GM10248 (cell line): Measurements from ENCODE around the gene CNIH4.
"Not testable (repeated sequence)": the region's sequence is repeated elsewhere in the genome, so short reads cannot be mapped to it uniquely, and the experiment has no call there.

ENCODE experiments used
- CTCF ChIA-PET: fragments of 300-600 bp; sonication (Branson Sonifier 250); formaldehyde crosslinking; extraction: SDS; loops from one replicate; lab custom pipeline; 2021; ENCODE audit warnings: antibody characterized with exemption; lab: Yijun Ruan, JAX
- POLR2A ChIA-PET: fragments of 350-650 bp; sonication (Branson Sonifier 250); formaldehyde crosslinking; extraction: SDS; loops from one replicate; lab custom pipeline; 2020; ENCODE audit warnings: antibody characterized with exemption; lab: Yijun Ruan, JAX
- DNase-seq: peaks from one replicate; pipeline ENCODE4 v3.0.0; 2012; ENCODE audit errors: extremely low spot score
- TF ChIP-seq, protein P1 (sequence below): IDR thresholded peaks from 2 replicates; pipeline ENCODE4 v1.5.1; 2012; ENCODE audit warnings: mild to moderate bottlenecking, low read depth; ENCODE audit errors: extremely low read depth, missing control alignments, control extremely low read depth

Gene CNIH4

DNA sequence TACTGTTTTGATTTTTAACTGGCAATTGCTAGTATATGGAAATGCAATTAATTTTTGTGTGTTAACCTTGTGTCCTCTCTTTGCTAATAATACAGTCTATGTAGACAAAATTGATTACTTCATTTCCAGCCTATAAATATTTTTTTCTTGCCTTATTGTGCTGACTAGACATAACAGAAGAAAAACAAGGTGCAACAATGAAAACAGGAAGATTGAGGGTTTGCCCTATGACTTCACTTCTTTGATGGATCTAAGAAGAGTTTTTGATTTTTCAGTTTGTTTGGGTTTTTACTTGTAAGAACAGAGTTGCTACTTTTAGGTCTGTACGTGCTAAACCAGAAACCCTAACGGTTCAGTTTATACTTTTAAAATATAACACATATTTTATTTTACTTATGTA, 8.5 kb upstream of the CNIH4 start:
- TF ChIP-seq, protein P1, sequence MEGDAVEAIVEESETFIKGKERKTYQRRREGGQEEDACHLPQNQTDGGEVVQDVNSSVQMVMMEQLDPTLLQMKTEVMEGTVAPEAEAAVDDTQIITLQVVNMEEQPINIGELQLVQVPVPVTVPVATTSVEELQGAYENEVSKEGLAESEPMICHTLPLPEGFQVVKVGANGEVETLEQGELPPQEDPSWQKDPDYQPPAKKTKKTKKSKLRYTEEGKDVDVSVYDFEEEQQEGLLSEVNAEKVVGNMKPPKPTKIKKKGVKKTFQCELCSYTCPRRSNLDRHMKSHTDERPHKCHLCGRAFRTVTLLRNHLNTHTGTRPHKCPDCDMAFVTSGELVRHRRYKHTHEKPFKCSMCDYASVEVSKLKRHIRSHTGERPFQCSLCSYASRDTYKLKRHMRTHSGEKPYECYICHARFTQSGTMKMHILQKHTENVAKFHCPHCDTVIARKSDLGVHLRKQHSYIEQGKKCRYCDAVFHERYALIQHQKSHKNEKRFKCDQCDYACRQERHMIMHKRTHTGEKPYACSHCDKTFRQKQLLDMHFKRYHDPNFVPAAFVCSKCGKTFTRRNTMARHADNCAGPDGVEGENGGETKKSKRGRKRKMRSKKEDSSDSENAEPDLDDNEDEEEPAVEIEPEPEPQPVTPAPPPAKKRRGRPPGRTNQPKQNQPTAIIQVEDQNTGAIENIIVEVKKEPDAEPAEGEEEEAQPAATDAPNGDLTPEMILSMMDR = no peak
- CTCF ChIA-PET = no interaction called here
- POLR2A ChIA-PET = no interaction called here
- no peak for DNase-seq

DNA sequence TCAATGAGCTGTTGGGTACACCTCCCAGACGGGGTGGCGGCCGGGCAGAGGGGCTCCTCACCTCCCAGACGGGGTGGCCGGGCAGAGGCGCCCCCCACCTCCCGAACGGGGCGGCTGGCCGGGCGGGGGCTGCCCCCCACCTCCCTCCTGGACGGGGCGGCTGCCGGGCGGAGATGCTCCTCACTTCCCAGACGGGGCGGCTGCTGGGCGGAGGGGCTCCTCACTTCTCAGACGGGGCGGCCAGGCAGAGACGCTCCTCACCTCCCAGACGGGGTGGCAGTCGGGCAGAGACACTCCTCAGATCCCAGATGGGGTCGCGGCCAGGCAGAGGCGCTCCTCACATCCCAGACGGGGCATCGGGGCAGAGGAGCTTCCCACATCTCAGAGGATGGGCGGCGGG, 7.0 kb upstream of the CNIH4 start:
- POLR2A ChIA-PET, CTCF ChIA-PET, DNase-seq: not testable (repeated sequence)

DNA sequence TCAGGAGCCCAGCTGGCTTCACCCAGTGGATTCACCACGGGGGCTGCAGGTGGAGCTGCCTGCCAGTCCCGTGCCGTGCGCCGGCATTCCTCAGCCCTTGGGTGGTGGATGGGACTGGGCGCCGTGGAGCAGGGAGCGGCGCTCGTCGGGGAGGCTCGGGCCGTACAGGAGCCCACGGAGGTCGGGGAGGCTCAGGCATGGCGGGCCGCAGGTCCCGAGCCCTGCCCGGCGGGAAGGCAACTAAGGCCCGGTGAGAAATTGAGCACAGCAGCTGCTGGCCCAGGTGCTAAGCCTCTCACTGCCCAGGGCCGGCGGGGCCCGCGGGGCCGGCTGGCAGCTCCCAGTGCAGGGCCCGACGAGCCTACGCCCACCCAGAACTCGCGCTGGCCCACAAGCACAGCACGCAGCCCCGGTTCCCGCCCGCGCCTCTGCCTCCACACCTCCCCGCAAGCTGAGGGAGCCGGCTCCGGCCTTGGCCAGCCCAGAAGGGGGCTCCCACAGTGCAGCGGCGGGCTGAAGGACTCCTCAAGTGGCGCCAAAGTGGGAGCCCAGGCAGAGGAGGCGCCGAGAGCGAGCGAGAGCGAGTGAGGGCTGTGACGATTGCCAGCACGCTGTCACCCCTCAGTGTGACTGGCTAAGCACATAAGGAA, 4.1 kb upstream of the CNIH4 start:
- CTCF ChIA-PET = interaction anchor here (0.9 to 2.3 kb wide), 3 partner anchors 12 to 23 kb away, joined by 3 to 12 read pairs (median 4); no protein-coding TSS in a partner anchor
- POLR2A ChIA-PET, DNase-seq: not testable (repeated sequence)

DNA sequence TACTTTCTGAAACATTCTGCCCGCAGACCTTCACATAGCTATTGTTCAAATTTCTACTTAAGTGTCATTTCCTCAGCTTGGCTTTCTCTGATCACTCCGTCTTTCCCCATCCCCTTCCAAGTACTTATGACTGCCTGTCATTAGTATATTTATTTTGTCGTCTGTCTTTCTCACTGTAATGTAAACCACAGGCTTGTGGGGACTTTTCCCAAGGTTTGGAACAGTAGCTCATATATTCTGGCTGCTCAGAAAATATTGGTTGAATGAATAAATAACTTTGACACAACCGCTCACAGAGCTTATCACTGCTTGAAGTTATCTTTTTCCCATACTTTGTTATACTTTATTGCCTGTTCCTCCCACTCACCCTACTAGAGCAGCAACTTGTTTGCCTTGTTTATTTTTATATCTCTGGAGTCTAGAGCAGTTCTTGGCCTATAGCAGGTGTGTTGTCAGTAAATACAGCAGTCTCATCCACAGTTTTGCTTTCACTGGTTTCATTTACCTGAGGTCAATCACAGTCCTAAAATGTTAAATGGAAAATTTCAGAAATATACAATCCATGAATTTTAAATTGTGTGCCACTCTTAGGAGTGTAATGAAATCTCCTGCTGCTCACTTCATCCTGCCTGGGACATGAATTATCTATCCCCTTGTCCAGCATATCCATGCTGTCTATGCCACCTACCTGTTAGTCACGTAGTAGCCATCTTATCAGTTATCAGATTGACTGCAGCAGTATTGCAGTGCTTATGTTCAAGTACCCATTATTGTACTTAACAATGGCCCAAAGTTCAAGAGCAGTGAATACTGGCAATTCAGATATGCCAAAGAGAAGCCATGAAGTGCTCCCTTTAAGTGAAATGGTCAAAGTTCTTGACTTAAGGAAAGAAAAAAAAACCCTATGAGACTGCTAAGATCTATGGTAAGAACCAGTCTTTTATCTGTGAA, 2.4 kb upstream of the CNIH4 start:
- POLR2A ChIA-PET = no interaction called here
- CTCF ChIA-PET = interaction anchor here (1.2 to 1.4 kb wide), 2 partner anchors 14 to 20 kb away, joined by 4 to 9 read pairs; no protein-coding TSS in a partner anchor
- TF ChIP-seq, protein P1 = no peak
- no peak for DNase-seq

DNA sequence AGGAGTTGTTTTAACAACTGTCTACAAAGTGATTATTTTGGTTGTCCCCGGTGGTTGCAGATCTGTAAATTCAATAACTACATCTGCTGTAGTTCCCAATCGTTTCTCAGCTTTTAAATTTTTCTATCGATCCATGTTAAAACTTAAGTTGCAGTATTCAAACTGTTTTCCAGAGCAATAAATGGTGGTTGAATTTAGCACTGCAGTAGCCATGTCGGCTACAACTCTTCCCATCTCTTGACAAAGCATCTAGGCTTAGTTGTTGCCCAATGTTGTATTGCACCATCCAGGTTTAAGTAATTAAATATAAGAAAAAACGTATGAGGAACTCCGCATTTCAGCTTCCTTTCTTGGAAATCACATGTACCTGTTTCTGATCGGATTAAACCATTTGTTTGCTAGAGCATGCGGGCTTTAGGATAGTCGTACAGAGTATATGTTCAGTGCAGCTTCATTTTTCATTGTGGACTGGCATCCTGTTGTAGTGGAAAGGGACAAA, 996 bp downstream of the CNIH4 start:
- DNase-seq = no peak
- TF ChIP-seq, protein P1 = no peak
- ChIA-PET CTCF (interaction anchor here (1.0 to 3.2 kb wide), 7 partner anchors 10 to 28 kb away, joined by 4 to 22 read pairs (median 4); partner anchors contain the start of gene NVL), POLR2A (no interaction called here)

DNA sequence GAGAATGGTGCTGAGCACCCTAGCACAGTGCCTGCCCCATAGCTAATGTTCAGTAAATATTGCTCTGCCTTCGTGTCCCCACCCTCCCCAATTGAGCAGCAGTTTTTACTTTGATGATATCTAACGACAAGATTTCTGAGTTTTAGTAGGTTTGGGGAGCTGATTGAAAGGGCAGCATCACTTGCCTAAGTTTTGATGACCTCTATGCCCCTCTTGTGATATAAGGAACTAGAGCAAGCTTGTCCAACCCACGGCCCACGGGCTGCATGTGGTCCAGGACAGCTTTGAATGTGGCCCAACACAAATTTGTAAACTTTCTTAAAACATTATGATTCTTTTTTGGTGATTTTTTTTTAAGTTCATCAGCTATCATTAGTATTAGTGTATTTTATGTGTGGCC, 1.6 kb downstream of the CNIH4 start:
- ChIA-PET POLR2A (no interaction called here), CTCF (interaction anchor here (1.0 to 3.2 kb wide), 7 partner anchors 9 to 28 kb away, joined by 4 to 22 read pairs (median 4); partner anchors contain the start of gene NVL)
- TF ChIP-seq, protein P1 = no peak
- no peak for DNase-seq

DNA sequence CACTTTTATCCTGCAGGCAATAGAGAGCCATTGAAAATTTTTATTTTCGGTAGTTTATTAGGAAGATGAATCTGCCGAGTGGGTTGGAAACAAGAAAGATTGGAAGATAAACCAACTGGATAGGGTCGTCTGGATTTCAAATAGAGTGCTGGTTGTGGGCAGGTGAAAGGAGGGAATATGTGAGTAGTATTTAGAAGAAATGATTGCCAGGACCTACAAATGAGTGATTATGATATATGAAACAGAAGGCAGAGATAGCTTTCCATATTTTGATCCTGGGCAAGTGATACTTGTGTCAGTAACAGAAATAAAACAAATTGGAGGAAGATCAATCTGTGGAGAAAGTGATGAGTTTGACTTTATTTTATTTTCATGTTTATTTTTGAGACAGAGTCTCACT, 2.5 kb downstream of the CNIH4 start:
- POLR2A ChIA-PET = no interaction called here
- no peak for DNase-seq
- TF ChIP-seq, protein P1 = no peak
- CTCF ChIA-PET = interaction anchor here (0.9 to 3.2 kb wide), 3 partner anchors 8 to 25 kb away, joined by 3 to 22 read pairs (median 13); no protein-coding TSS in a partner anchor
